Stimulated activated CD8-positive, alpha-beta memory T cell treated with anti-CD3 and anti-CD28 coated beads, Interleukin-7, amount 100 ng/mL, for 4 hours (primary cell): ENCODE results near the gene CYTH4.
"Not testable (repeated sequence)": the region's sequence is repeated elsewhere in the genome, so short reads cannot be mapped to it uniquely, and the experiment has no call there.

ENCODE experiments used
- DNase-seq, 2 donors: peaks; one replicate each; pipeline ENCODE4 v3.0.0-alpha.2; 2020; ENCODE audit warnings: low read depth in 2 of 2

Gene CYTH4

GRCh38 chr22:37282385-37282677, at the start of gene CYTH4:
CYTH4 (plus strand) TSS chr22:37282508; CDS start chr22:37282570, 62 bp downstream.
- peak; percentile 55 to 83 for DNase-seq

DNA sequence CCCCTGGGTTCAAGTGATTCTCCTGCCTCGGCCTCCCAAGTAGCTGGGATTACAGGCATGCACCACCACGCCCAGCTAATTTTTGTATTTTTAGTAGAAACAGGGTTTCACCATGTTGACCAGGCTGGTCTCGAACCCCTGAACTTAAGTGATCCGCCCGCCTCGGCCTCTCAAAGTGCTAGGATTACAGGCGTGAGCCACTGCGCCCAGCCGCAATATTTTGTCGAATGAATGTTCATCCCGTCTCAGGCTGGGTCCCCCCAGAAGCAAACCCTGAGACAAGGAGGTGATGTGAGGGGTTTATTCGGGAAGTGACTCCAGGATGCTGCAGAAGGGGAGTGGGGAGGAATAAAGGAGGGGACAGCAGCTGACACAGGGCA, 48.9 kb upstream of the CYTH4 start:
- not testable (repeated sequence) for DNase-seq

DNA sequence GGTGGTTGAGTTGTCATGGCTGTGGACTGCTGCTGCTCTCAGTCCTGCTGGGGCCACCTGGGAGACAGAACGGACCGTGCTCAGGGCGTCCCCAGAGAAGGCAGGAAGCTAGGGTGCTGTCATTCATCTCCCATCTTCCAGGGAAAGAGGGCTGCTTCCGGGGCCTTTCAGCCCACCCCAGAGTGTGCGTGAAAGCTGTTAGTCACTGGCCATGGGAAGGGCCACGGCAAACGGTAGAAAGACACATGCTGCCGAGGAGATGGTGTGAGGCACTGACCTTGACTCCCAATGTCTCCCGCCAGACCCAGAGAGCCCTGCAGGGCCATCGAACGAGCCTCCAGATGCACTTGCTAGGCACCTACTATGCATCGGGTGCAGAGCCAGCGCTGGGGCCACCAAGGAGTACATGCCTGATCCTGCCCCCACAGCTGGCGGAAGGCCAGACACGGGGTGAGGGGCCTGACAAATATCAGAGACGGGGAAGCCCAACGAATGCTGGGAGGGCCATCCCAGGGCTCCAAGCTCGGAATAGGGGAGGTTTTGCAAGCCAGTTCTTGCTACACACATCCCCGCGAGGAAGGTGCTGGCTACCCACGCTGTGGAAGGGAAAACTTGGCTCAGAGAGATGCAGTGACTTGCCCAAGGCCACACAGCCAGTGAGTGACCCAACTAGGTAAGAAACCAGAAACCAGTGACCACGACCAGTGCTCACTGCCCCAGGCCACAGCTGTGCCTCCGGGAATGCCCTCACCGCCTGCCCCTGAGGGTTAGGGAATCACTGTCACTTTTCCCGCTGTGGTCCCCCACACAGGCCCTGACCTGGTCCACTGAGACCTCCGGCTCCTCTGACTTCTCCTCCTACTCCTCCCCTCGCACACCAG, 48.3 kb upstream of the CYTH4 start:
- no peak for DNase-seq

DNA sequence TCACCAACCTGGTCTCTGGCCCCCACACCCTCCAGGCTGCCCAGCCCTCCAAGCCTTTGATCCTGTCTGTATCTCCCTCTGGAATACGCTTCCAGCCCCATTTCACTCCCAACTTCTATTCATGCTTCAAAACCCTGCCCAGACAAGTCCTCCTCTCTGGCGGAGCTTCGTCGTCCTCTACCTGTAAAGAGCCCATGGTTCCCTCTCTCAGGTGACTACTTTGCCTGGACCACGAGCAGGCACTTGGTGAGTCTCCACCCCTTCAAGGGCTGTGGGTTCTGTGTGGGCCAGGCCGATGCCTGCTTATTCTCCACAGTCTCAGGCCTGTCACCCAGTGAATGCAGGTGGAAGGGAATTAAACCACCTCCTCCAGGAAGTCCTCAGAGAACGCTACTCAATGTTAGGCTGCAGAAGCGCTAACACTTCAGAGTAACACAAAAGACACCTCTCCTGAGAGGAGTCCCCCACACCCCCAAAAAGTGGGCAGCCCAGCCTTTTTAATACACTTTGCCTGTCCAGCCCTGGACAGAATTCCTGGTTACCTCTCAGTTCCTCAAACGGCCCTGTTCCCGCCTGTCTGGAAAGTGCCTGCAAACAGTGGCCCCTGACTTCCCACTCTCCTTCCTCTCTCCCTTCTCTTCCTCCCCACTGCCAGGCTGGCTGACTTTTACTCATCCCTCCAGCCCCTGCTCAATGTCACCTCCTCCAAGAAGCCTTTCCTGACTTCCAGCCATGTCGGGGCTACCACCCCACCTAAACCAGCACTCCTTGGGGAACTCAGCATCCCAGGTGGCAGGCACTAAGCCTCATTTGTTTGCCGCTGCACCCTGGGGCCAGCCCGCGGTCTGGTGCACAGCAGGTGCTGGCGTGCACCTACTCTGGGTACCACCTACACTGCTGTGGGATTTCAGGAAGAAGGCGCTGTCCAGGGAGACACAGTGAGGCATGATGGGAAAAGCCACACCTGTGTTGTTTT, 47.3 kb upstream of the CYTH4 start:
- no peak for DNase-seq

DNA sequence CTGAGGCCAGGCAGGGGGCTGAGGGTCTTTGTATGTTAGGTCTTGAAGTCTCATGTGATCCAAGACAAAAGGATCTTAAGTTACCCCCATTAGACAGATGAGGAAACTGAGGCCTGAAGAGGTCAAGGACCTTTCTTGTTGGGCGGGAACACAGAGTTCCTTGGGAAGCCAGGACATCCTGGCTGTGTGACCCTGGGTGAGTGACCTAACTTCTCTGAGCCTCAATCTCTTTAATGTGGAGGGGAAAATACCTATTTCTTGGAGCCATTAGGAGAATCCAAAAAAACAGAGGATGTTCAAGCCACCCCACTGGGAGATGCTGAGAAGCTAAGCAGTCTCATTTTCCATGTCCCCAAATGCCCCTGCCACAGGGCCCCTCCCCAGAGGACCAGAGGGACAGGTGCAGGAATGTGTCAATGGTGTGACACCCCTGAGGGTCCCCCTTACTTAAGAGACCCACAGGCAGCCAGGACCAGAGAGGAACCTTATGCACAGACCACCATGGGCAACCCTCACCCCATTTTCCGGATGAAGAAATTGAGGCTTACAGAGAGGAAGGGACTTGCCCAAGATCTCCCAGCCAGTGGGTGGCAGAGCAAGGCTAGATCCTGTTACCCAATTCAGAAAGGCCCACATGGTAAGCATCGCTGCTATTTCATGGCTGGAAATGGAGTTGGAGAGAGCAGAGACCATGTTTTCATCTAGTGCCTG, 46.3 kb upstream of the CYTH4 start:
- DNase-seq: no peak

- no peak for DNase-seq
Measured at GRCh38 chr22:37237371-37238268, 44.7 kb upstream of the CYTH4 start.

GRCh38 chr22:37239336-37240239, 42.7 kb upstream of the CYTH4 start:
- DNase-seq: no peak

GRCh38 chr22:37240240-37240940, 41.9 kb upstream of the CYTH4 start:
- DNase-seq: no peak

DNA sequence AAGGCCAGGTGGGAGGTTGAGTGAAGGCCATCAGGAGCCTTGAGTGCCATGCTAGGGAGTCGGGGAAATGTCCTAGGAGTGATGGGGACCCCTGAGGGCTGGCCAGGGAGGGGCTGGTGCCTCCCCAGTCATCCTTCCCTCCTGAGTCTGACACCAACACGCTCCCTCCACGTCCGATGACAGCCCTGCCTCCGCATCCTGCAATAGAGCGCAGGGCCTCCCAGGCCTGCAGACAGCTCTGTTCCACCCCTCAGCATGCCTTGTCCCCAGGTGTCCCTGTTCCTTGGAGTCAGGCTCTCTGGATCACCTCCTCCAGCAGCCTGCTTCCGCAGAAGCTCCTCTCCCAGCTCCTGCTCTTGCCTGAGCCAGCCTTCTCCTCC, 41.4 kb upstream of the CYTH4 start:
- no peak for DNase-seq

GRCh38 chr22:37241351-37242142, 40.8 kb upstream of the CYTH4 start:
- peak in 1 of 2 donors; percentile 52 for DNase-seq

DNA sequence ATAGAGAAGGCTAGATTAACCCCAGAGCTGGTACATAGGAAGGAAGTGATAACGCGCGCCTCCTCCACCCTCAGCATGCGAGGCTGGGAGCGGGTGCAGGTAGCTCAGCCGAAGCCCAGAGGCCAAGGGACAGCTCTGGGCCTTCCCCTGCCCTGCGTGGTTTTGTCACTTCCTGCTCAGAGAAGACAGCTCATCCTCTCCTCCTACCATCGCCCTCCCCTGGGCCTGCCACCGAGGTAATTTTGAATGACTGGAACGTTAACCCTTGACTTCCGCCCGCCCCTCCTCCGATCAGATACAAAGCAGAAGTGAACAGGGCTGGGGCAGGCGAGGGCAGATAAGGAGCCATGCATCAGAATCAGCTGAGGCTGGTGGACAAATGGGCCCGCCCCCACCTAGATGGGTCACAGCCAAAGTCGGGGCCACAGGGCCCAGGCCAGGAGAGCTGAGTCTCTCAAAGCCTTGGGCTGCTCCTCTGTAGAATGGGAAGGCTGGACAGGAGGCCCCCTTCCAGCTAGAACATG, 39.9 kb upstream of the CYTH4 start:
- DNase-seq: peak; percentile 91 to 92

DNA sequence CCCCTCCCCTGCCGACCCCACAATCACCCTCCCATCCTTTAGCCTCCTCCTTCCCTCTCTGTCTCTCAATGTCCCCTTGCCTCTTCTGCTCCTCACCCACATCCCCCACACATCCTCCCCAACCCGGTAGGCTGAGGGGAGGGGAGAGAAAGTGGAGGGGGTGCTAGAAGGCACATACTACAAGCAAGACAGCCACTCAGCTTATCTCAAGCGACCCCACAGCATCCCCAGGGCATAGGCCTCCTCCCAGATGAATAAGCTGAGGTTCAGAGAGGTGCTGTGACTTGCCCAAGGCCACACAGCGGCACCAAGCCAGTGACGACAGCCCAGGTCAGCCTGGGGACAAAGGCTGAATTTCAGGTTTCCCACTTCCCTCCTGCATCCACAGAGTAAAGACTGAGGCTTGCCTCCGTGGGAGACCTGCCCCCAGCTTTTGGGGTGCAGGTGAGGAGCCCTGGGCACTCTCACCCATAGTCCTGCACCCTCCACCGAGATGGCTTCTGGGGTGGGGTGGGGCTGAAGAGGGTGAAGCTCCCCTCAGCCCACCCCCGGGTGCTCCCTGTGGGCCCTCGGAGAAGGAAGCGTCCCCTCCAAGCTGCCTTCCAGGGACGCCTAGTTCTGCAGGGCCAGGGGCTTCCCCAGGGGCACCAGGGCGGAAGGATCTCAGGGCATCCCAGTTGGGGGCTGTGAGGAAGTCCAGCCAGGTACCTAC, 38.8 kb upstream of the CYTH4 start:
- no peak for DNase-seq

GRCh38 chr22:37244114-37244921, 38.0 kb upstream of the CYTH4 start, which contains the start of gene RAC2:
RAC2 (minus strand) TSS chr22:37244269; CDS start chr22:37244148, 121 bp downstream.
- peak; percentile 82 to 88 for DNase-seq

- no peak for DNase-seq
Measured at GRCh38 chr22:37244922-37245722, 37.2 kb upstream of the CYTH4 start.

- DNase-seq: no peak
Measured at GRCh38 chr22:37245740-37246139, 36.6 kb upstream of the CYTH4 start.

DNA sequence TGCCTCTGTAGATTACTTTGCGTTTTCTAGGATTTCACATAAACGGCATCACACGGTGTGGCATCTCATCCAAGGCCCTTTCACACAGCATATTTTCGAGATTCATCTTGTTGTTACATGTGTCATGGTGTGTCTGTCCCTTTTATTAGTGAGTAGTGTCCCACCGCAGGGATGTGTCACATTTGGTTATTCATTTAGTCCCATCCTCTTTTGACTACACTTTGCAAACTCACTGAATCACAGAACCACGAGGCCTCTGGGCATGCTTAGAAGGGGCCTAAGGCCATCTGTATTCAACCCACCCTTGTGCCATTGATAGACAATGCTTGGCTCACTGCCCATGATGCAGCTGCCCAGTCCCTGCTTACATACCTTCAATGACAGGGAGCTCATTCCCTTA, 34.1 kb upstream of the CYTH4 start:
- no peak for DNase-seq
